Neural cell (in vitro differentiated cells): ENCODE measurements around the gene KIAA2012.

ENCODE experiments used
- EP300 ChIP-seq: fragments of 450-650 bp; conservative IDR thresholded peaks from 2 replicates; pipeline ENCODE4 v1.6.1; 2014; ENCODE audit warnings: antibody characterized with exemption, mild to moderate bottlenecking, moderate library complexity; ENCODE audit not compliant: poor library complexity, severe bottlenecking
- EZH2 ChIP-seq: fragments of 200-600, 300-800 bp; shearing (Covaris generic), sonication (generic); IDR thresholded peaks from 2 replicates; pipeline ENCODE4 v1.6.1; 2014; ENCODE audit warnings: antibody characterized with exemption, low read length, borderline replicate concordance, mild to moderate bottlenecking; ENCODE audit not compliant: insufficient read depth, poor library complexity, severe bottlenecking
- MXI1 ChIP-seq: fragments of 450-650 bp; conservative IDR thresholded peaks from 2 replicates; pipeline ENCODE4 v1.6.1; 2014; ENCODE audit warnings: antibody characterized with exemption, mild to moderate bottlenecking; ENCODE audit not compliant: poor library complexity, severe bottlenecking
- POLR2AphosphoS5 ChIP-seq: IDR thresholded peaks from 2 replicates; pipeline ENCODE4 v1.6.1; 2012
- RAD21 ChIP-seq: fragments of 450-650 bp; conservative IDR thresholded peaks from 2 replicates; pipeline ENCODE4 v1.6.1; 2014; ENCODE audit warnings: antibody characterized with exemption, mild to moderate bottlenecking, moderate library complexity
- TAF1 ChIP-seq: IDR thresholded peaks from 2 replicates; pipeline ENCODE4 v1.6.1; 2012; ENCODE audit warnings: low read depth
- TF ChIP-seq, protein P1 (sequence below): fragments of 450-650 bp; IDR thresholded peaks from 2 replicates; pipeline ENCODE4 v1.5.1; 2014; ENCODE audit warnings: antibody characterized with exemption, mild to moderate bottlenecking, moderate library complexity; ENCODE audit not compliant: poor library complexity, severe bottlenecking
- TF ChIP-seq, protein P2 (sequence below): IDR thresholded peaks from 2 replicates; pipeline ENCODE4 v1.6.1; 2012; ENCODE audit warnings: borderline replicate concordance

DNA sequence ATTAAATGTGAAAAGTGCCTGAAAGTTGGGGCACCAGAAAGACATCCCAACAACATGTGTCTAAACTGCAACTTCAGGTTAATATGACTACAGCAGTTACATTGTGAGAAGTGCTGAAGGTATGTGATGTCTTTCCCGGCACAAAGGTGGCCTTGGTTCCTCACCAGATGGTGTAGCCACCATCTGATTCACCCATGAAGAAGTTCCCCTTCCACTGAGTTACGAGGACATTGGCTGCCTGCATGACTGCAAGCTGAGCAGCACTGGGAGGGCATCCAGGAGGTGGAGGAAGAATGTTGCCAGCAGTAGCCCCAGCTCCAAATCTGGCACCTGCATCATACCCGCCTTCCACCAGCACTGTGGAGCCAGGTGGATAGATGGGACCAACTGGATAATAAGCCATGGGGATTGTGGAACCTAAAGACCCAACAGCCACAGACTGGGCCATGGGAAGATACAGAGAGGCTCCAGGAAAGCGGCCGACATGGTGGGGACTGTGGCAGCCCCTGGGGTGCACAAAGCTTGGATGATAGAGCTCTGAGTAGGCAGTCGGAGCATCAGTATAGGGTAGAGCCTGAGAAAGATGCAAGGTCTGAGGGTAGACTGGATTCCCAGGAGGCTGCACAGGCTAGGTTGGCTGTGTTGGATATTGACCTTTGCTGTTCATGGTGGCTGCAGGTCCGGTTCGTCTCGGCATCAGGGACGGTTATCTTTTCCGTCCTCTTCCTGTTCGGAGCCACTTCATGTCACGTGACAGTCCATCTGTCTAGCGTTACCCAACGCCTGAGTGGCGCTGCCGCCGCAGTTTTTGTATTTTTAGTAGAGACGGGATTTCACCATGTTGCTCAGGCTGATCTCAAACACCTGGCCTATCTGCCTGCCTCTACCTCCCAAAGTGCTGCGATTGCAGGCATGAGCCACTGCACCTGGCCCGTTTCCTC lies 128.4 kb downstream of the KIAA2012 start:
- TF ChIP-seq RAD21 (no peak), POLR2AphosphoS5 (no peak), EZH2 (no peak), MXI1 (no peak), TAF1 (no peak), EP300 (no peak)
- TF ChIP-seq, protein P1, sequence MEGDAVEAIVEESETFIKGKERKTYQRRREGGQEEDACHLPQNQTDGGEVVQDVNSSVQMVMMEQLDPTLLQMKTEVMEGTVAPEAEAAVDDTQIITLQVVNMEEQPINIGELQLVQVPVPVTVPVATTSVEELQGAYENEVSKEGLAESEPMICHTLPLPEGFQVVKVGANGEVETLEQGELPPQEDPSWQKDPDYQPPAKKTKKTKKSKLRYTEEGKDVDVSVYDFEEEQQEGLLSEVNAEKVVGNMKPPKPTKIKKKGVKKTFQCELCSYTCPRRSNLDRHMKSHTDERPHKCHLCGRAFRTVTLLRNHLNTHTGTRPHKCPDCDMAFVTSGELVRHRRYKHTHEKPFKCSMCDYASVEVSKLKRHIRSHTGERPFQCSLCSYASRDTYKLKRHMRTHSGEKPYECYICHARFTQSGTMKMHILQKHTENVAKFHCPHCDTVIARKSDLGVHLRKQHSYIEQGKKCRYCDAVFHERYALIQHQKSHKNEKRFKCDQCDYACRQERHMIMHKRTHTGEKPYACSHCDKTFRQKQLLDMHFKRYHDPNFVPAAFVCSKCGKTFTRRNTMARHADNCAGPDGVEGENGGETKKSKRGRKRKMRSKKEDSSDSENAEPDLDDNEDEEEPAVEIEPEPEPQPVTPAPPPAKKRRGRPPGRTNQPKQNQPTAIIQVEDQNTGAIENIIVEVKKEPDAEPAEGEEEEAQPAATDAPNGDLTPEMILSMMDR, result no peak
- TF ChIP-seq, protein P2, sequence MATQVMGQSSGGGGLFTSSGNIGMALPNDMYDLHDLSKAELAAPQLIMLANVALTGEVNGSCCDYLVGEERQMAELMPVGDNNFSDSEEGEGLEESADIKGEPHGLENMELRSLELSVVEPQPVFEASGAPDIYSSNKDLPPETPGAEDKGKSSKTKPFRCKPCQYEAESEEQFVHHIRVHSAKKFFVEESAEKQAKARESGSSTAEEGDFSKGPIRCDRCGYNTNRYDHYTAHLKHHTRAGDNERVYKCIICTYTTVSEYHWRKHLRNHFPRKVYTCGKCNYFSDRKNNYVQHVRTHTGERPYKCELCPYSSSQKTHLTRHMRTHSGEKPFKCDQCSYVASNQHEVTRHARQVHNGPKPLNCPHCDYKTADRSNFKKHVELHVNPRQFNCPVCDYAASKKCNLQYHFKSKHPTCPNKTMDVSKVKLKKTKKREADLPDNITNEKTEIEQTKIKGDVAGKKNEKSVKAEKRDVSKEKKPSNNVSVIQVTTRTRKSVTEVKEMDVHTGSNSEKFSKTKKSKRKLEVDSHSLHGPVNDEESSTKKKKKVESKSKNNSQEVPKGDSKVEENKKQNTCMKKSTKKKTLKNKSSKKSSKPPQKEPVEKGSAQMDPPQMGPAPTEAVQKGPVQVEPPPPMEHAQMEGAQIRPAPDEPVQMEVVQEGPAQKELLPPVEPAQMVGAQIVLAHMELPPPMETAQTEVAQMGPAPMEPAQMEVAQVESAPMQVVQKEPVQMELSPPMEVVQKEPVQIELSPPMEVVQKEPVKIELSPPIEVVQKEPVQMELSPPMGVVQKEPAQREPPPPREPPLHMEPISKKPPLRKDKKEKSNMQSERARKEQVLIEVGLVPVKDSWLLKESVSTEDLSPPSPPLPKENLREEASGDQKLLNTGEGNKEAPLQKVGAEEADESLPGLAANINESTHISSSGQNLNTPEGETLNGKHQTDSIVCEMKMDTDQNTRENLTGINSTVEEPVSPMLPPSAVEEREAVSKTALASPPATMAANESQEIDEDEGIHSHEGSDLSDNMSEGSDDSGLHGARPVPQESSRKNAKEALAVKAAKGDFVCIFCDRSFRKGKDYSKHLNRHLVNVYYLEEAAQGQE, result no peak
